ENCODE results near the gene CAP2.

- no peak for TF ChIP-seq POLR2A (IDR thresholded peaks at IDR 0.05)
- TF ChIP-seq CTCF (IDR thresholded peaks at IDR 0.05), result no peak
Observed at GRCh38 chr6:17530321-17530835, 137.0 kb downstream of the CAP2 start.

Data from body of pancreas (tissue), 4 donors.